ENCODE measurements around the gene RHOBTB3.

- TF ChIP-seq CTCF (conservative IDR thresholded peaks at IDR 0.05; ENCODE audit: low read length) (no peak), EZH2phosphoT487 (IDR thresholded peaks at IDR 0.05; ENCODE audit: borderline replicate concordance) (no peak)
These were observed 15.9 kb downstream of the RHOBTB3 start for GRCh38 chr5:95746722-95747679.
